HL-60/S4 (cell line): Measurements from ENCODE around the gene CERS5.
"Not testable (repeated sequence)": the region's sequence is repeated elsewhere in the genome, so short reads cannot be mapped to it uniquely, and the experiment has no call there.

Experiments
- in situ Hi-C: fragments of 300-500 bp; cut with MboI; formaldehyde crosslinking; loops from 2 replicates; pipeline ENCODE4 v1.14.3; 2022; ENCODE audit warnings: low sequenced_read_pairs

CERS5 gene

DNA sequence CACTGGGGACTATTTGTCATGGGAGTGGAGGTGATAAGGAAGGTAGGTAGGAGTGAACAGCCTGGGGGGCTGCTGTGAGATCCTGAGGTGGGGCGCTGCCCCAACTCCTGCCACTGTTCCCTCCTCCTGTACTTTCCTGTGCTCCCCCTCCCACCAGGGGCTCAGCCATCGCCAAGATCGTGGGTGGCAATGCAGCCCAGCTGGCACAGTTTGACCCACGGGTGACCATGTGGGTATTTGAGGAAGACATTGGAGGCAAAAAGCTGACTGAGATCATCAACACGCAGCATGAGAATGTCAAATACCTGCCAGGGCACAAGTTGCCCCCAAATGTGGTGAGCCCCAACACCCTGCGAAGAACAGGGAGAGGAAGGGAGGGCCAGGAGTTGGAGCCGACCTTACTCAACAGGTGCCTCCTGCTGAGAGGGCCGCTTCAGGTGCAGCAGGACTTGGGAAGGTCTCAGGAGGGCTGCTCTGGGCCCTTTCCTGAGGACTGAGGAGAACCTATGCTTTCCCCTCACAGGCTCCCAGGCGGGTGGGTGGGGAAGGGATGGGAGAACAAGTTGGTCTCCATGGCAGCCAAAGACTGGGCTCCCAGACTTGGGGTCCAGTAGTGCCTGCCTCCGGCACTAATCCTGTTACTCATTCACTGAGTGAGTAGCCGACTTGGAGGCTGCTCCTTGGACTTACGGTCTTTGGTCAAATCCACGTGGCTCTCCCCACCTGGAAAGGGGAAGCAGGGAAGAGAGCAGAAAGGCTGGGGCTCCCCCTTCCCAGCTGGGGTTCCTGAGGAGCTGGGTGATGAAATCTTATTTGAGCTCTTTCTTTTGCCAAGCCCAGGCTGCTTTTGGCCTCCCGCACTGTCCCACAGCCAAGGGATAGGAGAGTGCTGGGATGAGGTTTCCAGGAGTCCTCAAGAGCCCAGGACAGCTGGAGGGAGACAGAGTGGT lies 62.5 kb downstream of the CERS5 start:
- in situ Hi-C loops = no loop called here

DNA sequence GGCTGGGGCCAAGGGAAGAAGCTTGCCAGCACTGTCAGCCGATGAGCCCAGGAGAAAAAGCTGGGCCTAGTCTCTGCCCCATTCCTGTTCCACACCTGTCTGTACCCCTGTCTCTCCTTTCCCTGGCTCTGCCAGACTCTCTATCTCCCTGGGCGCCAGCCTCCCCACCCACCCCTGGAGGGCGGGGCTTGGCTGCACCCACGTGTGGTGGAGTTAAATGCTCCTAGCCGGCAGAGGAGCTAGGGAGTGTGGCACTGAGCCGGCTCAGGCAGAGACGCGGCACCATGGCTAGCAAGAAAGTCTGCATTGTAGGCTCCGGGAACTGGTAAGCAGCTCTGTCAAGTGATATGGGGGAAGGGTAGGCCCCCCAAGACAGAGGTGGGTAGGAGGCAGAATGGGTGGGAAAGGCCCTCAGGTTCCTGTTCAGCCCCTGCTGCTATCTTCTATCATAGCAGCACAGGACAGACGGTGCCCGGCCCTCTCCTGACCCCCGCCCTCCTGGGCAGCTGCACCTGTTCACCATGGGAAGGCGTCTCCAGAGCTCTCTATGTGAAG lies 63.3 kb downstream of the CERS5 start, which contains the start of gene GPD1:
Gene GPD1 (plus strand): TSS at position 242 of the 555 bp plus-strand sequence. CDS start 43 bp downstream, at position 285.
- in situ Hi-C loops = no loop called here

DNA sequence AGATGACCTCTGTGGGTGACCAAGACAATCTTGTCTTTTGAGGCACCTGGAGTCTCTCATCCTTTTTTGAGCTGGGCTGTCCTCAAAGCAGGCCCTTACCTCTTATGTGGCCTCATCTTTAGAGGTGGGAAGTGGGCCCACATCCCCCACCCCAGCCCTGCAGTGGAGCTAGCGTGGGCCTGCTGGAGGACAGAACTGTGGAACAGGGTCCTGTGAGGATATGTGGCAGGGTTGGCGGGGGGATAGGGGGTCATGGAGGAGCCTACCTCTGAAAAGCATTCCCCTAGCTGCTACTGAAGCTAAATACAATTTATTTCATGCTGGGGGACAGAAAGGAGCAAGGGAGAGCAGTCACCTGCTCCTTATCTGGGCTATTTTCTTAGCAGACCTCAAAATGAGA lies 63.8 kb downstream of the CERS5 start:
- in situ Hi-C loops = no loop called here

DNA sequence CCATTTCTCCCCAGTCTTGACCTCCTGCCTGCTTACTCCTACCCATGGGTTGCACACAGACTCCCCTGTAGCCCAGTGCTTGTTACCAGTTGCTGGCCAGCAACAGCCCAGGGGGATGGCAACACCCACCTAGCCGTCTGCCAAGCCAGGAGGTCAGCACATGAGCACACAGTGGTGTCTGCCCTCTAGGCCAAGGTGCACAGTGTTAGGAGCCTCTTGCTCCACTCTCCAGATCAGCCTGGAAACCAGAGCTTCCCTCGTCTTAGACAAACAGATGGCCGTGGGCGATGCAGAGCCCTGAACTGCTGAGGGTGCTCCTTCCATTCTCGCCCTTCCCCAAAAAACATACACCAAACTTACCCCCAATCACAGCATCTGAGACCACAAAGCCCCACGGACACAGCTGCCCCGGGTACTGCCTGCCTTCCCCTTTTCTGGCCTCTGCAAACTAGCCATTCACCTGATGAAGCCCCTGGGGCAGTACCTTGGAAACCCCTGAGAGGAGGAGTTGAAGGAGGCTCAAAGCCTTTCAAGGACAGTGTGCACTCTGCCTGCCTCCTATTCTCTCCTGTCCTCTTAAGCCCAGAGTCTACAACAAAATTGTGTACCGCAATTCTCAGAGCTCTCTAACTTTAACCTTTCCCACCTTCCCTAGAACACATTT lies 64.4 kb downstream of the CERS5 start:
- in situ Hi-C loops = no loop called here

DNA sequence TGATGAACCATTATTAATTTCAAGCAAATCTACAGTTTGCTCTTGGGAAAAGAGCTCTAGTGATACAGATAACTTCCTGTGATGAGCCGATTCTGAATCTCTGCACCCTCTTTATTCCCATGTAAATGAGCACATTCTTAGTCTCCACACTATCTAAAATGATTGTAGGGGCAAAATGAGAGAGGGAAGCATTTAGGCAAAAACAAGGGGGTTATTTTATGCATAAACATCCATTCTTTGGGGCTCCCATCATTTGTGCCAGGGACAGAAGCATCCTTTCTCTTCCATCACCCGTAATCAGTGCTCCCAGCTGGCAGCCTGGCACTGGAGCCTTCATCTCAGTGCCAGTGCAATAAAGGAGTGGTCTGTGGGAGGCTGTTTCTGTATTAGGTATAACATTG lies 65.0 kb downstream of the CERS5 start:
- in situ Hi-C loops = no loop called here

DNA sequence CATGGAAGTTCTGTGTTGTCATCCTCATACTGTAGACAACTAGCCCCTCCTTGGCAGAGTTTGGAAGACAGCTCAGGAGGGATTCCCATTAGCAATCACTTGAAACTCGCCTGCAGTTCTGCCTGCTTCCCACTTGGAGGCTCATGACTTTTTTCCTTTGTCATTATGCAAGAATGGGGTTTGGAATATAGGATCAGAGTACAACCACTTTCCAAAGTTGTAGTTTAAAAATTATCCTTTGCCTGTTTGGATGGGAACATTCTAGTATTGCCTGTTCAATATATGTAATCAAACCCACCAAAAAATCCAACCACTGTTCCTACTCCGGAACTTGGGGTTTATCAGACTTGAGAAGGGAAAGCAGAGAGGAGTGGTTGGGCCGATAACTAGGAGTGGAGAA lies 65.5 kb downstream of the CERS5 start:
- in situ Hi-C loops = no loop called here

DNA sequence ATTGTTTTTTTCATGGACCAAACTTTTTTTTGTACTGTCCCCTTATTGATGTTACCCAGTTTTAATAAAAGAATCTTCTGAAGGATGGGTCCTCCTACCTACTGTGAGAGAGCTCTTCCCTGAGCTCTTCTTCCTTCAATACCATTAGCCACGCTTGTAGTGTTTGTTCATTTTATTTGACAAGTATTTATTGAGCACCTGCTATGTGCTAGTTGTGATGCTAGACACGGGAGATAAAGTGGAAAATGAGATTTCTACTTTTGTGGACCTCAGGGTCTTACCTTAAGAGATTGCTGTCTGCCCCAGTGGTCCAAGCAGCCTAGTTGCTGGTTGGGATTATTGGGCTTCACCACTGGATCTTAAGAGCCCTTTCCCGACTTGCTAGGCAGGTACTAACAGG lies 66.6 kb downstream of the CERS5 start:
- in situ Hi-C loops = no loop called here

DNA sequence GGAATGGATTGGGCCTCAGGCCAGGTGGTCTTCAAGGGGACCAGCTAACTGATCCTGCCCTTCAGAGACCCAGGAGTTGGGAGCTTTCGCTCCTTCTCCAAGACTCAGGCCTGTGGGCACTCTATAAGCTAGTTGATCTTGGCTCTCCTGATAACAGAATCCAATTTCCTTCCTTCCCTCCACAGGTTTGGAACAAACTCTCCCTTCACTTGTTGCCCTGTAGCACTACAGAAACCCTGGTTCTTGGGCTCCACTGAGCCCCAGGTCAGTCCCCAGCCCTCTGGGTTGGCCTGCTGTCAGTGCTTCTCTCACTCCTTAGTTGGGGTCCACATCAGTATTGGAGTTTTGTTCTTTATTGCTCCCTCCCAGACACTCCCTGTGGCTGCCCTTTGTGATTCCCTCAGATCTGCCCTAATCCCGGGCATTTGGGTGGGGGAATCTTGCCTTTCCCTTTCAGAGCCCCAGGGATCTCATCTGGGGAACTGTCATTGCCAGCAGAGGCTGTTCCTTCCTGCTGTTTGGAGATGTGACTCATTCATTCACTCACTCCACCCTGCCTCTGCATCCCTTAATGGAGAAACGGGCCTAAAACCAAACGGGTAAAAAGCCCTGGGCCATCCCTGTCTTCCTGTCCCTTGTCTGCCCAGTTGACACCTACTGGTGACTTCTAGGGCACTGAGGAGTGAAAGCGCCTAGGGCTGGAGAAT lies 67.7 kb downstream of the CERS5 start:
- in situ Hi-C loops = no loop called here

DNA sequence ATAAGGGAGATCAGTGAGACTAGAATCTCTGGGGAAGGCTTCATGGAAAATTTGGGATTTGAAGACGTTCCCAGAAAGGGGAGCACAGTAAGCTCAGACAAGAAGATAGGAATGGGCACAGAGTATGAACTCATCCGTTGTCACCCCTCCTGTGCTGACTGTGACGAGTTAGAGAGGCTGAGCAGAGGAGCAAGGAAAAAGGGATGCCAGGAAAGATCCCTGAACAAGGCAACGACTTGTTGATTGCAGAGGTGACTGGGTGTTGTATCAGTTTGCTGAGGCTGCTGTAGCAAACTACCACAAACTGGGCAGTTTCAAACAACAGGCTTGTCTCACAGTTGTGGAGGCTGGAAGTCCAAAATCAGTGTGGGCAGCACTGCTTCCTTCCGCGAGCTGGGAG lies 69.2 kb downstream of the CERS5 start:
- in situ Hi-C loops = no loop called here

DNA sequence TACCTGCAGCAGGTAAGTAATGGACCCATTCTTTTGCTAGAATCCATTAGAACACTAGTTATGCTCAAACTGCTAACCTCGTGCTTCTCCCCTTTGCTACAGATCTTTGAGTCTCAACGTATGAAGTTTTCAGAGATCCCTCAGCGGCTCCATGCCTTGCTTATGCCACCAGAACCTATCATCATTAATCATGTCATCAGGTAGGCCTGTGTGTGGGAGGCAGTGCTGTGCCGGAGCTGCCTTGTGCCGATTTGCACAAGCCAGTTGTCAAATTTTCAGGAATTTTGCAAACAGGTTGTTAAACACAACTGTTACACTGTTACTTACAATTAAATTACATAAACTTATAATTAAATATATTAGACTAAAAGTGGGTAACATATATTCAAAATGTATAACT lies 76.8 kb downstream of the CERS5 start:
- in situ Hi-C loops = no loop called here

DNA sequence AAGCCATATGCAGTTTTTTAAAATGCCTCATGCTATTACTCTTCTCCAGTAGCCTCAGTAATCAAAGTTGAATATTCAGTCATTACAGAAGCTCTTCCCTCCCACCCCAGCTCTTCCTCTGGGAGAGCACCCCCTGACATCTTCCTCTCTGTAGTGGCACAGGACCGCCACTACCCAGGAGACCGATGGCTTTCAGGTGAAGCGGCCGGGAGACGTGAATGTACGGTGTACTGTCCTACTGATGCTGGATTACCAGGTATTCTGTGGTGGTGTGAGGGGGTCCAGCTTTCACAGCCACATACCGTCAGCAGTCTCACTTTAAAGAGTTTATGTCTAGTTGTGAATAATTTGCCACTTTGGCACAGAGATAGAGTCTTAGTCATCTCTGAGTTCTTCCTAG lies 77.4 kb downstream of the CERS5 start:
- in situ Hi-C loops = no loop called here

DNA sequence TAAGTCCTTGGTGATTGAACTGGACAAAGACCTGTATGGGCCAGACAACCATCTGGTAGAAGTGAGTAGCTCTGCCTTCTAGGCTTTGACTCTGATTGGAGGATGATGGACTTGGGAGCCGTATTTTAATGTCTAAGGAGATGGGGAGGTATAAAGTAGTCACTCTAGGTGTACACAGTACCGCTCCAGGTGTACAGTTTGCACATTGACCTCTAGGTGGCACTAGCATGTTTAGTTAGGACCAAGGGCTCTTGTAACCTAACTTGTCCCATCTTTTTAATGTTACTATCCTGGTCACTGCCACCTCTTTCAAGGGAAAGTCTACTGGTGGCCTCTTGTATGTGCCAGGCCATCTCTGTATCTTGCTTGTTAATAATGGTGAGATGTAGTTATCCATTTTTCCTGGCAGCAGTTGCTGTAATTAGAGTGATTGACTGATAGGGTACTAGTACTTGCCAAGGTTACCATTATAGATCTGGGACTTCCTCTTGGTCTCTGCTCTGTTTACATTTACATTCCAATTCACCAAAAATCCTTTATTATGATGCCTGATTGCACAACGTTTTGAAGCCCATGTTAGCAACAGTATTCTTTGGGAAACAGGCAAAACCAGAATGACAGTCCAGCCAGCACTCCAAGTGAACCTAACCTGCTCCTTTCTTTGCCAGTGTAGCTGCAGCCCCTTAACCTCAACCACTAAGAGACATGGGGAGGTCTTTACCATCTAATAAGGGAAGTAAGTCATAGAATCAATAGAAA lies 78.4 kb downstream of the CERS5 start:
- in situ Hi-C loops = no loop called here

DNA sequence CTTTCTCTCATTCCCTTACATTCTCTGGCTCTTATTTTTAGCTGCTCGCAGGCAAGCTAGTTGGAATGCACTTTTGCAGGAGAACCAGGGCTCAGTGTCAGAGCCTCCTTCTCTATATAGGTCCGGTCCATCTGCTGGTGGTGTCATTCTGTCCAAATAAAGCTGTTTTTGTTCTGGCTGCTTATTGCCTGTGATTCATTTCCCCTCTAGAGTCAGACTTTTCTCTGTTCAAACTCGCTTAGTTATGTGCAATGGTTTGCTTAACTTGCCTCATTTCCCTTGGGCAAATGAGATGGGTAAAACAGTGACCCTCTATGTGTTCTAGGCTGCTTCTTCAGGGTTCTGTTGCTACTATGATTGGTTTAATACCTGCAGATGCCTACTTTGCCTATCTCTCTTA lies 79.2 kb downstream of the CERS5 start:
- in situ Hi-C loops = no loop called here

DNA sequence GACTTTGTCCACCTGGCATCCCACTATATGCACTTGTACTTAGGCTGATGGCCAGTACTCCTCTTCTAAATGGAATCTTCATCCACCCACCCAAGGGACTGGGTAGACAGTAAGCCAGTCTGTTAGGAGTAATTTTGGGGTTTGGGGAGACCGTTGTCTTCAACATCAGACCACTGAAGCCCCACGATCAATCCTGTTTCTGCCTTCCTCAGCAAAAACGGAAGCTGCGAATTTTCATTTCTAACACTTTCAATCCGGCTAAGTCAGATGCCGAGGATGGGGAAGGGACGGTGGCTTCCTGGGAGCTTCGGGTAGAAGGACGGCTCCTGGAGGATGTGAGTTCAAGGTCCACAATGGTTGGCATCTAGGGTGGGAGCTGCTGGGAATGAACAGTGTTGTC lies 80.0 kb downstream of the CERS5 start:
- in situ Hi-C loops = no loop called here

DNA sequence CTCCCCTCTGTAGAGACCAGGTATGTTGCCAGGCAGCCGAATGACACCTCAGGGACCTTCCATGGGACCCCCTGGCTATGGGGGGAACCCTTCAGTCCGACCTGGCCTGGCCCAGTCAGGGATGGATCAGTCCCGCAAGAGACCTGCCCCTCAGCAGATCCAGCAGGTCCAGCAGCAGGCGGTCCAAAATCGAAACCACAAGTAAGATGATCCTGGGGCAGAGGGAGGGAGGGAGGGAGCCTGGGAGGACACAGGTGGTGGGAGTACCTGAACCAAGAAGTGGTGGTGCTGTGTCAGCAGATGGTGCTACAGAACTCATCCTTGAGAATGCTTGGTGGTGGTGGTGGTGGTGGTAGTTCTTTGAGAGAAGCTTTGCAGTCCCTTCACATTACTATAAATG lies 81.0 kb downstream of the CERS5 start:
- in situ Hi-C loops = no loop called here

DNA sequence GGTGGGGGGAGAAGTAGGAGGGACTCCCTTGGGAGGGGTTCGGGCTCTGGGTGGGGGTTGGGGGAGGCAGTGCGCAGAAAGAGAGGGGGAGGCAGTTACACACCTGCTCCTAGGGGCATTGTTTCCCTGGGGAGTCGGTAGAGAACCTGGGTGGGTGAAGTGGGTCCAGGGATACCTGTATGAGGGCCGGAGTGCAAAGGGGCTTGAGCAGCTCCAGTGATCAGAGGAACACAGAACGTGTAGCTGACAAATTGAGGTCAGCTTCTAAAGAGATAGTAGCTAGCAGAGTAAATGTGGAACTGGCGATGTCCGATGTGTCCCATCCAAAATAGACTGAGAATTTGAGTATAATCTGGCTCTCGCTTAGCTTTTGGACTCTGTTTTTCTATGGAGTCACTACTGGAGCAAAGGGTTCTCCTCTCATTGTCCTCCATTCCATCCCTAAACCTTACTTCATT lies 81.5 kb downstream of the CERS5 start:
- in situ Hi-C loops = no loop called here

DNA sequence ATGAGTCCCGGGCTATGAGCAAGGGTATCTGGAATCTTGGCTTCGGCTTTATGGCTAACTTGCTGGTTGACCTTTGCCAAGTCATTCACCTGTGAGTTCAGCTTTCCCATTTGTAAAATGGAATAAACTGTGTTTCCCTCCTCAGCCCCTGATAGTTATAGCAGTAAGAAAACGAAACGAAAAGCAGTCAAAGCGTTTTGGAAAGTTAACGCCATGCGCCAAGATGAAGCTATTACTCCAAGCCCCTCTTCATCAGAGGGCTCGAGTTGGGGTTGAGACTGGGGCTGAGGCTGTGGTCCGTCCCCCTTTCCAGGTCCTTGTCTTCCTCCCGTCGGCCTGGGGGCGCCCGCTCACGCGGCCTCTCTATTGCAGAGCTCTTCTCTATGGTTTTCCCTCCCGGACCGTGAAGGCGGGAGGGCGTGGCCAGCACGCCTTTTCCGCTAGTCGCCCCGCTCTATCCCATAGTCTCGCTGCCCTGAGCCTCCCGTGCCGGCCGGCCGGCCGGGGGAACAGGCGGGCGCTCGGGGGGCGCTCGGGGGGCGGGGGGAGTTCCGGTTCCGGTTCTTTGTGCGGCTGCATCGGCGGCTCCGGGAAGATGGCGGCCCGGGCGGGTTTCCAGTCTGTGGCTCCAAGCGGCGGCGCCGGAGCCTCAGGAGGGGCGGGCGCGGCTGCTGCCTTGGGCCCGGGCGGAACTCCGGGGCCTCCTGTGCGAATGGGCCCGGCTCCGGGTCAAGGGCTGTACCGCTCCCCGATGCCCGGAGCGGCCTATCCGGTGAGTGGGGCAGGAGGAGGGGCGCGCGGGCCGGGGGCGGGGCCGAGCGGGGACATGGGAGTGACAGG lies 82.2 kb downstream of the CERS5 start, which contains the start of gene SMARCD1:
Gene SMARCD1 (plus strand): TSS at position 568 of the 840 bp plus-strand sequence. CDS start 28 bp downstream, at position 596.
- in situ Hi-C loops = no loop called here

DNA sequence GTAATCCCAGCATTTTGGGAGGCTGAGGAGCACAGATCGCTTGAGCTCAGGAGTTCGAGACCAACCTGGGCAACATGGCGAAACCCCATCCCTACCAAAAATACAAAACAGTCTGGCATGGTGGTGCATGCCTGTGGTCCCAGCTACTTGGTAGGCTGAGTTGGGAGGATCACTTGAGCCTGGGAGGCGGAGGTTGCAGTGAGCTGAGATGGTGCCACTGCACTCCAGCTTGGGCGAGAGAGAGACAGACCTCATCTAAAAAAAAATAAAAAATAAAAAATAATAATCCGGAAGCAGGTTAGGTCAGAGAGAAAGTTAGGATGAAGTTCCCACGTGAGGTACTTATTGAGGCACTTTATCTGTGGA lies 82.8 kb downstream of the CERS5 start:
- in situ Hi-C loops = not testable (repeated sequence)

DNA sequence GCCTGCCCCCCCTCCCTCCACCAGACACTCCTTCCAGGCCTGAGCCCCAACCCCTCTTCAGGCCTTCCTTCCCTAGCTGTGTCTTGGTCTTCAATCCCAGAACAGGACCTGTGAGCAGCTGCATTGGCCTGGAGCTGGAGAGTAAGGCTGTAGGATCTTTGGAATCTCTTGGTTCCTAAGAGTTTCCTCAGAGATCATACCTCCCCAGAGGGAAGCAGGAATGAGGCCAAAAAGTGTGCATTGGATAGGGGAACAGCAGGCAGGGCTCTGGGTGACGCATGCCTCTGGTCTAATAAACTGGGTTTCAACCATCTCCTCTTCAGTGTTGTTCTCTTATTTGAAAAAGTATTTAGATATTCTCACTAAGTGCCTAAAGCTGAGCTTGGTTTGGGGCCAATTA lies 83.9 kb downstream of the CERS5 start:
- in situ Hi-C loops = no loop called here
